Tibial nerve (tissue), 4 donors: ENCODE results near the gene MUSTN1.

Source experiments
- CTCF ChIP-seq, 5 experiments: fragments of 200-600 bp in 3 of 5; fragments of 450-650 bp in 2 of 5; sonication (generic) in 3 of 5; IDR thresholded peaks; one replicate each; pipeline ENCODE4 v1.5.1; 2016 to 2019; ENCODE audit warnings: antibody characterized with exemption in 5 of 5, mild to moderate bottlenecking in 3 of 5, moderate library complexity in 2 of 5
- EP300 ChIP-seq, 2 donors: sonication (generic); formaldehyde crosslinking; IDR thresholded peaks; one replicate each; pipeline ENCODE4 v1.6.1; 2017; ENCODE audit warnings: antibody characterized with exemption in 2 of 2, mild to moderate bottlenecking in 1 of 2
- POLR2A ChIP-seq, 2 donors: fragments of 450-650 bp; IDR thresholded peaks; one replicate each; pipeline ENCODE4 v1.6.1; 2017; ENCODE audit warnings: antibody characterized with exemption in 2 of 2, mild to moderate bottlenecking in 2 of 2, moderate library complexity in 2 of 2

GRCh38 chr3:52809662-52810377 is 25.0 kb downstream of the MUSTN1 start:
- TF ChIP-seq CTCF (IDR thresholded peaks at IDR 0.05), result no peak
- no peak for TF ChIP-seq POLR2A (IDR thresholded peaks at IDR 0.05)
- no peak for TF ChIP-seq EP300 (IDR thresholded peaks at IDR 0.05)
